HUES64 (cell line): ENCODE results near the gene NOTCH2NLA.
"Not testable (repeated sequence)": the region's sequence is repeated elsewhere in the genome, so short reads cannot be mapped to it uniquely, and the experiment has no call there.

Source experiments
- H3K27ac ChIP-seq: 2 replicates; pipeline ENCODE4 v1.7.0; 2013; ENCODE audit warnings: low read depth, low read length, inconsistent platforms
- H3K27me3 ChIP-seq: 2 replicates; pipeline ENCODE4 v1.6.1; 2013; ENCODE audit warnings: mild to moderate bottlenecking, low read length; ENCODE audit not compliant: insufficient read depth
- H3K36me3 ChIP-seq: 2 replicates; pipeline ENCODE4 v1.6.1; 2013; ENCODE audit warnings: mild to moderate bottlenecking, low read length; ENCODE audit not compliant: insufficient read depth
- H3K4me1 ChIP-seq: 2 replicates; pipeline ENCODE4 v1.6.1; 2013; ENCODE audit warnings: mild to moderate bottlenecking, low read length, moderate library complexity; ENCODE audit not compliant: insufficient read depth
- H3K4me3 ChIP-seq: 2 replicates; pipeline ENCODE4 v1.5.1; 2013; ENCODE audit warnings: mild to moderate bottlenecking, low read length, moderate library complexity
- H3K9ac ChIP-seq: 2 replicates; pipeline ENCODE4 v1.6.1; 2013; ENCODE audit warnings: mild to moderate bottlenecking, low read depth, low read length
- H3K9me3 ChIP-seq: 2 replicates; pipeline ENCODE4 v1.6.1; 2013; ENCODE audit warnings: low read depth, low read length; ENCODE audit not compliant: insufficient read depth
- WGBS: fragments of 150-250, 120-280 bp; methylation state at CpG from one replicate; pipeline ENCODE4 v1.1.7; 2013; ENCODE audit warnings: missing lambda C conversion rate; 5-methylcytosine and 5-hydroxymethylcytosine counted together

The NOTCH2NLA gene

DNA sequence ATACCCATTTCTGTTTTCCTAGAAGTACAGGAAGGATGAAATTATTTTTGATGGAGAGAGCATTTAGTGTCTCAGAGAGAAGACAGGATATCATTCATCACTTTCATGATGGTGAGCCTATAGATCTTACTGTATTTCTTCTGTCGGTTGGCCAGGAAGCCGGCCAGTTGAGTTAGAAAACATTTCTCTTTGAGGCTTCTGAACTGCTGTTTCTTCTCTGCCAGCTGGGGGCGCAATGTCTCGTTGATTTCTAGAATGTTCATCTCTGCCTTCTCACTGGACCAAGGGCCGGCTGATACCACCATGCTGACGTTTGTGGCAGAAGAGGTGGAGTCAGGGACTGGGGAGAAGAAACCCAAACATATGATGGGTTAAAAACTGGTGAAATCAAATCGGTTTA is 84.4 kb downstream of the NOTCH2NLA start, which contains the start of gene NBPF10:
Gene NBPF10 (minus strand): TSS at position 340 of the 400 bp plus-strand sequence. CDS start 35 bp downstream, at position 305.
- H3K4me3 ChIP-seq, H3K27ac ChIP-seq, H3K36me3 ChIP-seq, H3K4me1 ChIP-seq, H3K9ac ChIP-seq, H3K9me3 ChIP-seq, H3K27me3 ChIP-seq: not testable (repeated sequence)
- WGBS = 65% methylated on average over 2 of the region's 7 CpGs
